Jurkat, Clone E6-1 (cell line): ENCODE results near the gene ZNF394.

Source experiments
- DNase-seq: peaks from one replicate; pipeline ENCODE4 v3.0.0-alpha.2; 2011; ENCODE audit warnings: low read depth, low spot score
- H3K4me3 ChIP-seq: 2 replicates; pipeline ENCODE4 v1.5.1; 2011; ENCODE audit warnings: mild to moderate bottlenecking, low read length, control low read depth, moderate library complexity

ZNF394 gene

GRCh38 chr7:99498546-99498944 is 1.5 kb downstream of the ZNF394 start:
- H3K4me3 ChIP-seq, result peak overlapping the region; percentile 97
- no peak for DNase-seq

DNA sequence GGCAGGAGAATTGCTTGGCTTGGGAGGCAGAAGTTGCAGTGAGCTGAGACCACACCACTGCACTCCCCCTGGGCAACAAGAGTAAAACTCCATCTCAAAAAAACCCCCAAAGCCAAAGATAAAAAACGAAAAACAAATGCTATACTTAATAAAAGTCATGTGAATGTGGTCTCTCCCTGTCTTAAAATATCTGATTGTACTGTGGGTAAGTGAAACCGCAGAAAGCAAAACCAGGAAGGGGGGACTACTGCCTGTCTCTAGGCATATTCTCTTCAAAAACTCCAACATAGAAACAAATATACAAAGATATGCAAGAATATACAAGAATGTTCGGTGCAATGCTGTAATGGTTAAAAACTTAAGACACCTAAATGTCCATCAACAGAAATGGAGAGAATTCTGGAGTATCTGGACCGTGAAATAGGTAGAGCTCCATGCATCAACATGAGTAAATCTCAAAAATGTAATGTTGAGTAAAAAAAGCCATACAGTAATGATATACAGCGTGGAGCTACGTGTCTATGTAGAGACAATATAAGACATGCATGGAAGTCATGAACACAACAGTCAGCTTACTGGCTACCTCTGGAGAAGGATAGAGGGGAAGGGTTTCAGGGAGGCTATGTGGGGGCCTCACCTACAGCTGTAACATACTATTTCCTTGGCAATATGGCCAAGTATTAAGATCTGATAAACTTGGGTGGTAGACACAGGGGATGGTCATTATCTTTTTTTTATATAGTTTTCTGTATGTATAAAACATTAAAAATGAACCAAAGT is 2.1 kb downstream of the ZNF394 start:
- DNase-seq, result peak; percentile 55
- H3K4me3 ChIP-seq, result peak overlapping the region; percentile 97

DNA sequence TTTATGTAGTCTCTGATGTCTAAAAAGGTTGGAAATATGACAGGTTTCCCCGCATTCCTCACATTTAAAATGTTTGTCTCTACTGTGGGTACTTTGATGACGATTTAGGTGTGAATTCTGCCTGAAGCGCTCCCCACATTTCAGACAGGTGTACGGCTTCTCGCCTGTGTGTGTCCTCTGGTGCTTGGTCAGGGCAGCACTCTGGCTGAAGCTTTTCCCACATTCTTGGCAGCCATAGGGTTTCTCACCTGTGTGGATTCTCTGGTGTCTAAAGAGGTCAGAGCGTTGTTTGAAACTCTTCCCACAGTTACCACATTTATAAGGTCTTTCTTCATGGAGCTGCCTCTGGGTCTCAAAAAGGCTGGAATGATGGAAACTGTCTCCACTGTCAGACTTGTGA is 6.3 kb downstream of the ZNF394 start:
- DNase-seq, result no peak
- no peak overlapping the region for H3K4me3 ChIP-seq

DNA sequence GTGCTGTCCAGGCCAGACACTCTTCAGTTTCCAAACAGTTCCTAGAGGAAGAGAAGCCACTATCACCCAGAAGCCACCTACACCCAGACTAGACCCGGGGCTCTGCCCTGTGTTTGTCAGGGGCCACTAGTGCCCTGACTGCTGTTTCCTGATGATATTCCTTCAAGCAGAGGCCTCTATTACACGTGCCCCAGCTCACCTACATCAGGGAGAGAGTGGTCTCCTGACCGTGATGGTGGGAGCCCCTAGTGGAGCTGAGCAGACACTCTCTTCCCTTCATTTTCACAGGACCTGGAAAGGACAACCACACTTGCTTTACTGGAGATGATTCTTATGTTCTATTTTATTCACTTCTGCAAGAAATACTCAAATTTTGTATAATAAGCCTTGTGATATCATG is 9.2 kb downstream of the ZNF394 start:
- DNase-seq, result no peak
- no peak overlapping the region for H3K4me3 ChIP-seq

GRCh38 chr7:99489235-99489634 is 10.8 kb downstream of the ZNF394 start:
- DNase-seq, result no peak
- no peak overlapping the region for H3K4me3 ChIP-seq

DNA sequence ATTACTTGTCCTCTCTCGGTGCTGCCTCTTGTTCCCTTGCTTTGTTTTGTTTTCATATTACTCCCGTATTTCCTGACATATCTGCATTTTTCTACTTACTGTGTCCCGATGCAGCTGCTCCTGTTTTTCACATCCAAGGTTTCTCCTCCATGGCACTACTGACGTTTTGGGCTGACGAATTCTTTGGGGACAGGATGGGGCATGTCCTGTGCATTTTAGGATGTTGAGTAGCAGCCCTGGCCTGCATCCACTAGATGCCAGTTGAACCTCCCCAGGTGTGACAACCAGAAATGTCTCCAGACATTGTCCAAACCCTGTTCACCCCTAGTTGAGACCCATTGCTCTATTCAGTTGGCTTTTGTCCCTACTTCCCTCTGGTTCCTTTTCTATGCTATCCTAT is 15.0 kb downstream of the ZNF394 start:
- H3K4me3 ChIP-seq, result no peak overlapping the region
- DNase-seq, result no peak

DNA sequence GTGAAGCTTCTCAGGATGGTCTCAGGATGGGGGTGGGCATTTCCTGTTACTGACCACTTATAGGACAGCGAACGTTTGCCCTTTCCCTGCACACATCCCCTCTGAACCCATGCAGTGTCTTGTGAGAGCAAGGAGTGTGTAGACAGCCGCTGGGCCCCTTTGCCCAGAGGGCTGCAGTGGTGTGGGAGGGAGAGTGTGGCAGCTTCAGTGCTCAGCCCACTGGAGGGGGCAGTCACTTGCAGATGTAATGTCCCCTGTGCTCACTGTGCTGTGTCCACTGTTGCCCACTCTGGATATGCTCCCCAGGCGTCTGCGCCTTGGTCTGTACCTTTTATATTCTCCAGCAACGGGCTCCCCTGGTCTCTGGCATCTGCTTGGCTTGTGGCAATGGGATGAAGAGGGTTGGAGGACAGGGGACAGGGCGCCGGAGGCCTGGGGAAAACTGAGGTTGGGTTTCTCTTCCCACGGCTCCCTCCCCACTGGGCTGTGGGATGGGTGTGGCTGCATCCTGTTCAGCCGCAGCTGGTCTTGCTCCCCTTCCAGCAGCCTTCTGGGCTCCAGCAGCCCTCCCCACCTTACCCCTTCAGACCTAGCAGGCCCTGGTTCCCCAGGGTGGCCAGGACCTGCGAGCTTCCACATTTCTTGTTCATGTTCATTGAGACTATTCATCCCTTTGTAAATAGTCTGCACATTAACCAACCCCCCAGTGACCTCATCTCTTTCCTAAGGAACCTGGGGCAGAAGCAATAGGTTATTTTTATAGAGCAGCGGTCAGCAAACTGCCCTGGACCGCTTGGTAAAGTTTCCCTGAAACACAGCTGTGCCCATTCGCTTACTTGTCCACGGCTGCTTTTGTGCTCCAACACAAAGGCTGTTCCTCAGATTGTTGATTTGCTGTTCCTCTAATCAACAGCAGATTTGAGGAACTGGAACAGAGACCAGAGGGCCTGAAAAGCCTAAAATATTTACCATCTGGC is 21.3 kb downstream of the ZNF394 start:
- no peak overlapping the region for H3K4me3 ChIP-seq
- DNase-seq, result no peak

DNA sequence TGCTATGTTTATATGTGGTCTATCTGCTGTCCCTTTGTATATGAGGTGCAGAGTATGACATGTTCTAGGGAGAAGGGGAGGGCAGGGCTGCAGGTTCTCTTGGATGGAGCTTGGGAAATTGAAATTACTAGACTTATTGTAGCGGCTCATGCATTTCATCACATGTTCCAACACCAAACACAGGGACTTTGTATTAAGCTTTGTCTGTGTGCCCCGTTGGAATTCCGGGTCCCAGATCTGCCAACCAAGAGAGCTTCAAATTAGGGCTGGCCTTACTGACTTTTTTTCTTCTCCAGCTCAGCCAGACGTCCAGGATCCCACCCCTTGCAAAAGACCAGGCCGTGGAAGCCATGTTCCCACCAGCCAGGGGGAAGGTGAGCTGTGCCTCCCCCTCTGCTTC is 24.0 kb downstream of the ZNF394 start:
- DNase-seq, result no peak
- H3K4me3 ChIP-seq, result no peak overlapping the region

DNA sequence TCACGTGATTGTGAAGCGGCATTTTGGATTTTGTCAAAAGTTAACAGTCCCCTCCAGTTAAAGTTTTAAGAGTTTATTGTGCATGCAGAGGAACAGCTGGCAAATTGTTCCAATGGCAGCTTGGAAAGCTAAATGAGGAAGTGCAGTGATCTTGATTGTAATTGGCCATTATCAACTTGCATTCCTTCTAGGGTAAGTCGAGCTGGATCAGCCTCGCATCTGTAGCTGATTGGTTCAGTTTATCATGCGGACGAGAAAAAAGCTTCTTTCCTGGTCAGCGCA is 26.8 kb downstream of the ZNF394 start:
- DNase-seq, result peak; percentile 72
- peak overlapping the region; percentile 95 for H3K4me3 ChIP-seq

DNA sequence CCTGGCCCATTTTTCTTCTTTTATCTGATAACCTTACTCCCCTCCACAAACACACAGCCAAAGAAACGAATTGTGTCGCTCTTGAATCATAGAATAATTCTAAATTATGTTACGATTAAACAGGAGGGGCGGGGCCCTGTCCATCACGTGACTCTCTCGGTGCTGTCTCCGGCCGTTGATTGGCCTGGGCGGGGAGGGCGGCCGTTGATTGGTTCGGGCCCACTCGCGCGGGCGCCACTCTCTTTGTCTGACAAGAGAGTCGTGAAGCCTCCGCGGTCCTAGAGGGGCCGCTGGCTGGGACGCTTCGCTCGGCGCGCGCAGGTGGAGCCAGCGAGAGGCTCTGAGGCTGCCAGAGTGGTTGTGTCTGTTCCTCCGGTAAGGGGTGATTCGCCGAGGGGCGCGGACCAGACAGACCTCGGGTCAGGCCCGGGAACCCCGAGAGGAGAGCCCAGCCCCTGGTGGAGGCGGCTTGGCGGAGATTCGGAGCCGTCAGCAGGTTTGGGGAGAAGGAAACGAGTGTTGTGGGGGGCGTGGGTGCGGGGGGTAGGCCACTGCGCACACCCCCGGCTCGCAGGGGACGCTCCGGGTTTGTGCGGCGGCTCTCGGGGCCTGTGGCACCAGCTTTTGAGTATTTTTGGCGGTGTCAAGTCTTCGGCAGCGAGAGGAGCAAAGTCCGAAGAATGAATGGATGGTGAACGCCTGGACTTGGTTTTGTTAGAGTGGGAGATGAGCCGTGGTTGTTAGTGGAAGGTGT is 27.3 kb downstream of the ZNF394 start, which contains the start of gene ZNF789:
Gene ZNF789, plus strand, starts transcription at position 330 of the 754 bp plus-strand sequence. CDS start 3,567 bp downstream, outside the sequence.
- peak; percentile 94 for DNase-seq
- peak within 1 kb of the TSS; percentile 95 for H3K4me3 ChIP-seq

DNA sequence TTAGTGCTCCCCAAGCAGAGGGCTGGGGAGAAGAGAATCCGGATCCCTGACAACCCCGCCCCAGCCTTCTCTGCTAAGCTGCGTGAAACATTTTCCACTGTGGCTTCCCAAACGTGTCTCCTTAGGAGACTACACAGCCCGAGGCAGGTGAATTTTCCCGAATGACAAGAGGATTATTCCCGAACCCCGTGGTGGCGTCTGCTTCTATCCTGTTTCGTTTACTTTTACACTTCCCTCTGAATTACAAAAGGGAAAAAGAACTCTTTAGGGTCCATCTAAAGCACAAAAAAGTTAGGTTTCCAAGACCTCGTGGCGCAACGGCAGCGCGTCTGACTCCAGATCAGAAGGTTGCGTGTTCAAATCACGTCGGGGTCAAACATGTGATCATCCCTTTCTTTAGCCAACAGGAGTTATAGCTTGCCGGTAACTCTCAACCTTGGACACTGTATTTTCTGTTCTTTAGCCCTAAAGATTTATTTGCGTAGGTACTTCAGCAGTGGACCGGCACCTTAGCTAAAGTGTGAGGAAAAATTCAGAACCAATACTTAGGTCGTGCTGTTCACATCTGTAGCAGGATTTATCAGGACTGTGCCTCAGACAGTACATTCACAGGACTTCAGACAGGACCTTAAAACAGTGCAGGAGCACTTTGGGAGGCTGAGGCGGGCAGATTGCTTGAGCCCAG is 30.6 kb downstream of the ZNF394 start:
- no peak for DNase-seq
- H3K4me3 ChIP-seq, result no peak overlapping the region

- H3K4me3 ChIP-seq, result no peak overlapping the region
- DNase-seq, result no peak
Measured at GRCh38 chr7:99468336-99468918, 31.7 kb downstream of the ZNF394 start.

DNA sequence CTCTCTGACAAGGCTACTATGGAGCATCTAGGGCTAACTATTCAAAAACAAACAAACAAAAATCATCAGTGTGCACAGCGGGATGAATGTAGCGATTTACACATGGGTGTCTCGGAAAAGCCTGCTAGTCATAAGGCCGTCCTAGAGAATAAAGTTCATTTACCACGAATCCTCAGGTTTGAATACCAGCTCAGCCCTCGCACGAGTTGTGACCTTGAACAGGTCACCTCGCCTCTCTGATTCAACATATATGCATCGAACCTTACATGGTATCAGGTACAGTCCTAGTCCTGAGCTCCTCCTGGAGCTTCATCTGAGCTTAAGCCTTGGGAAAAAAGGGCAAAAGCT is 34.7 kb downstream of the ZNF394 start:
- DNase-seq, result no peak
- H3K4me3 ChIP-seq, result peak overlapping the region; percentile 96

DNA sequence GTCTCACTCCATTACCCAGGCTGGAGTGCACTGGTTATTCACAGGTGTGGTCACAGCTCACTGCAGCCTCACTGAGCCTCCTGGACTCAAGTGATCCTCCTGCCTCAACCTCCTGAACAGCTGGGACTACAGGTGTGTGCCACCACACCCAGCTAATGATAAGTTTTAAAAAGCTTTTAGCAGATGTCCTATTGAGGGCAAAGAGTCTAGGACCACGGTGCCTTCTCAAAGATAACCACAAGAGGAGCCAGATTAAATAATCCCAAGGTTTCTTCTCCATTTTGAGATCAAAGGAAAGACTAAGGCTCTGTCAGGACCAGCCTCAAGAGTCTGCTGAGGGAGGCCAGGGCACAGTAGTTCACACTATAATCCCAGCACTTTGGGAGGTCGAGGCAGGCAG is 38.9 kb downstream of the ZNF394 start:
- no peak for DNase-seq
- no peak overlapping the region for H3K4me3 ChIP-seq

- no peak for DNase-seq
- no peak overlapping the region for H3K4me3 ChIP-seq
Measured at GRCh38 chr7:99460651-99461050, 39.4 kb downstream of the ZNF394 start.

DNA sequence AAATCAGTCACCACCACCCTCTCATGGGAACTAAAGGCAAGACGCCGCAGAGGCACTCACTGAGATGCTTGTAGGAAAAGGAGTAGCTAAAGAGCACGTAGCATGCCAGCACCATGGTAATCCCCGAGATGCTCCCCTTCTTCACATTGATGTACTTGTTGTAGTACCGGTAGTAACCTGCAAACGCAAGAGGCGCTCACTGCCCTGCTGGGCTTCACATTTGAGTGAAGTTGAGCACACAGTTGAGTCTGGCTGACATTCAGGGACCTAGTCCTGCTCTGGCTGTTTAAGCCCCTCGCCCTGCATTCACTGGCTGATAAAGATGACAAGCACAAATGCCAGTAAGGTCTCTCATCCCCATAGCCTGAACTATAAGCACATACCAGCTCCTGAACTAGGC is 41.0 kb downstream of the ZNF394 start:
- no peak overlapping the region for H3K4me3 ChIP-seq
- peak; percentile 47 for DNase-seq

GRCh38 chr7:99457650-99458493 is 42.2 kb downstream of the ZNF394 start:
- H3K4me3 ChIP-seq, result no peak overlapping the region
- no peak for DNase-seq

- no peak for DNase-seq
- H3K4me3 ChIP-seq, result no peak overlapping the region
Measured at GRCh38 chr7:99457050-99457649, 42.9 kb downstream of the ZNF394 start.
